Inferior parietal cortex (tissue), 1 donor: ENCODE measurements around the gene AFF2.

Experiments
- DNase-seq: peaks from one replicate; pipeline ENCODE4 v3.0.0-alpha.2; 2016; ENCODE audit errors: extremely low spot score

Gene AFF2

GRCh38 chrX:148723551-148723950, 223.1 kb downstream of the AFF2 start:
- no peak for DNase-seq

DNA sequence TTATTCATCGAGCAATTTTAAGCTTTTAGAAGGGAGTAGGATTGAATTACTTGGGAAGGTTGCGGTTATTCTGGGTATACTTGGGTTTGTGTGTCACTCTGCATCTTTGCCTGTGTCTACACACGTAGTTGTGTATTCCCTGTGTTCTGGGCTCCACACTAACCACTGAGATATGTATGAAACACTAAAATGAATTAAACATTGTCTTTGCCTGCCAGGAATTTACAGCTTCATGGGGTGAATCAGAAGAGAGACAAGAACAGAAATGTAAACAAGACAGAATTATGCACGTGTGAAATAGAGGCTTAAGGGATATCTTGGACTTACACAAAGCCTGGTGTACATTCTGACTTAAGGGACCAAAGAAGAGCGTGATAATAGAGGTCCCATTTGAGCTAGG, 228.5 kb downstream of the AFF2 start:
- no peak for DNase-seq

DNA sequence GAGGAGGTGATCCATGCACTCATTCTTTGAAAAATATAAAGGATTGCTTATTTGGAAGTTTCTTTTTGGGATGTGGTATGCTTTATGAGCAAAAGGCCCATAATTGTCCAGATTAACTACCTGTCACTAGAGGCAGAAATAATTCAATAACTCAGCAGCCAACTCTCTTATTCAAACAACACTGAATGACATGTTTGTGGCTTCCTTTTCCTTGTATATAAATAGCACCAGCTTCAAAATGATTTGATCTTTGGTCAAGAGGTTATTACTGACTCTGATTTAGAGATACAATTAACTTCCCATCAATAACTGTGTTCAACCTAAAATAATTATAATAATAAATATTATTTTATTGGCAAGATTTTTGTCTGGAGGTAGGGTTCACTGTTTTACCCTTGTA, 232.3 kb downstream of the AFF2 start:
- DNase-seq, result no peak

GRCh38 chrX:148741441-148741840, 241.0 kb downstream of the AFF2 start:
- no peak for DNase-seq

DNA sequence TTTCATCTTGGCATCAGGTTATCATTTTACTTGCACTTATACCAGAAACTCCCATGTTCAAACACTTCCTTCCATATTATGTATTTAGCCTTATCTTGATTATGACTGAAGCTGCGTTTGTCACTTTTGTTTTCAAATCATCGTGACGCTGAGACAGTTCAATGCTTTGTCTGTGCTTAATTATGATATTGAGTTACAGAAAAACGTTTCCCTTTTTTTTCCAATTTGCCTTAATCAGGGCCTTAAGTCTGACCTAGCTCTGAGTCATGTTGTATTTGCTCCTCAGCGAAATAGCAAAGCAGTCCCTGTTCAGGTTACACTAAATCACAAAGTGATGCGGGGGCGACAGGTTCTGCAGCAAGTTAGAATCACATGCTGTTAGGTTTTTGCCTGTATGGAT, 254.7 kb downstream of the AFF2 start:
- no peak for DNase-seq

GRCh38 chrX:148763896-148764295, 263.5 kb downstream of the AFF2 start:
- DNase-seq, result no peak

DNA sequence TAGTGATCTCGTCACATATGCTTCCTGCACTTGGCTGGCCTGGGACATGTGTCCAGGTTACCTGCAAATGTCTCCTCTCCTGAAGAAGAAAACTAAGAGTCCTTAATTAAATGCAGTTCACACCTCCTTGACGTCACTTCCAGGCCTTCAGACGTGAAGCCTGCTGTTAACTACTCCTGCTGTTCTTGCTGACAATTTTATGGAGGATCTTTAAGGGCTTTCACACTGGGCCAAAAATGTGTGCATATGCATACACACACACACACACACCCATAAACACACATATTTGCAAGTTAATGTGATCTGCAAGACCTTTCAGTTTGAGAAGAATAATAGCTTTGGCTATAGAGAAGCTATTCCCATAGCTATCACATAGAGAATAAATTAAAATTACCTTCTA, 267.9 kb downstream of the AFF2 start:
- no peak for DNase-seq

- no peak for DNase-seq
These were observed 271.0 kb downstream of the AFF2 start for GRCh38 chrX:148771440-148771839.

DNA sequence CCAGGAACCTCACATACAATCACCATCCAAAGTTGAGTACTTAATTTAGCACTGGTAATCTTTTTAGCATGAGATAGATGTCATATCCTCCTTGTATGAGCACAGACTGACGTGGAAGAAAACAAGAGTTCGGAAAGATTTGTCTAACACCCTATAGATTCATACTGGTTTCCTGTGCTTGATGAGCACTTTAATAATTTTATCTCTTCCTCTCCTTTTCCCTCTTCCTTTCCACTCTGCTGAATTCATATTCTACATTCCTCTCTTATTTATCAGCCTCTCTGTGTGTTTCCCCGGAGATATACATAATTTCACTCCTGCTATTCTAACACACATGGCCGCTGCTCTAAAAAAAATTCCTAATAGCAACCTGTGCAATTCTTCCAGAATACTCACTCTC, 273.9 kb downstream of the AFF2 start:
- DNase-seq, result no peak

DNA sequence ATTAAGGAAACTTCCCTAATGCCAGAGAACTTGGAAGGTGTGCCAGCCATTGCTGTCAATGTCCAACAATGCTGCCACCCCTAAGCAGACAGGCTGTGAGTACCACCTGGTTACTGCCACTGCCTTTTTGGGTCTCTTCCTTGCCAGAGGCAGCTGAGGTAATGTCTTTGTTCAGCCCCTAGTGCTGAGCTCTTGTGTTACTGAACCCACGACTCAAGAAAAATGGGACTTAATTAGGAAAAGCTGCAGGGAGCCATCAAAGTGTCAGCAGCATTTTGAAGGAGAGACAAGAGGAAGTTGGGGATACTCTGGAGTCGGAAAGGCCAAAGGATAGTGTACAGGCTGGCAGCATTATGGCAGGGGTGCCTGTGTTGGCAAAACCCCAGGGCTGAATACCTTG, 283.7 kb downstream of the AFF2 start:
- no peak for DNase-seq

- no peak for DNase-seq
These were observed 284.4 kb downstream of the AFF2 start for GRCh38 chrX:148784856-148785255.

DNA sequence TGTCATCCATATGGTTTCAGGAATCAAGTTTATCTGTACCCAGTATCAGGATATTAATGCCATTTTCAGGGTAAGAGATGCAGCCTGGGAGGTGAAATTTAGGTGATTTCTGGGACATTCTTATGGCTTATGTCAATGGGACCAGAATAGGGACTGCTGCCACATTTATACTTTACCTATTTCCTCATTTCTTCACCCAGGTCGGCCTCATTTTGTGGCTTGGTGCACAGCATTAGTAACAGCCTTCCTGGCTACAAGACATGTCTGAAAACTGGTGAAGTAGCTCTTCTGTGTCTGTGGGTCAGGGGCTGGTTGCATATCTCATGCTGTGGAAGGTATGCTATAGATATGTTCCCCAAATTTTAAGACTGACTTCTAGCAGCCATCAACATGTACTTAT, 284.8 kb downstream of the AFF2 start:
- DNase-seq, result no peak

DNA sequence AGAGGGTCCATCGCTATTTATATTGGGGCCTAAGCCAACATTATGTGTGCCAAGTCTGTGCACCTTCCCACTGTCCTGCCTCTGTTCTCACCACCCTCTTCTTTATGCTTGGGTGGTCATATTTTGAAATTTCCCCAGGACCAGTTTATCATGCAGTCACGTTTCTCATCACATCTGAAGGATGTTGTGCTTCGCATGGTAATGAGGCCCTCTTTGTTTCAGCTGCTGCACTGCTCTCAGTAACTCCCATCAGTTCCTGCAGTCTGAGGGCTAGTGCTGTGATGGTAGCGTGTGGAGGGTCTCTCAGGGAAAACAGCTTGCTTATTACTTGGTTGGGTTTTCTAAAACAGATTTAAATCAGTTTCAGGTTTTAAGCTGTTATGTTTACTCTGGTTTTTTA, 288.0 kb downstream of the AFF2 start:
- no peak for DNase-seq

- DNase-seq, result no peak
These were observed 293.9 kb downstream of the AFF2 start for GRCh38 chrX:148794350-148794749.

DNA sequence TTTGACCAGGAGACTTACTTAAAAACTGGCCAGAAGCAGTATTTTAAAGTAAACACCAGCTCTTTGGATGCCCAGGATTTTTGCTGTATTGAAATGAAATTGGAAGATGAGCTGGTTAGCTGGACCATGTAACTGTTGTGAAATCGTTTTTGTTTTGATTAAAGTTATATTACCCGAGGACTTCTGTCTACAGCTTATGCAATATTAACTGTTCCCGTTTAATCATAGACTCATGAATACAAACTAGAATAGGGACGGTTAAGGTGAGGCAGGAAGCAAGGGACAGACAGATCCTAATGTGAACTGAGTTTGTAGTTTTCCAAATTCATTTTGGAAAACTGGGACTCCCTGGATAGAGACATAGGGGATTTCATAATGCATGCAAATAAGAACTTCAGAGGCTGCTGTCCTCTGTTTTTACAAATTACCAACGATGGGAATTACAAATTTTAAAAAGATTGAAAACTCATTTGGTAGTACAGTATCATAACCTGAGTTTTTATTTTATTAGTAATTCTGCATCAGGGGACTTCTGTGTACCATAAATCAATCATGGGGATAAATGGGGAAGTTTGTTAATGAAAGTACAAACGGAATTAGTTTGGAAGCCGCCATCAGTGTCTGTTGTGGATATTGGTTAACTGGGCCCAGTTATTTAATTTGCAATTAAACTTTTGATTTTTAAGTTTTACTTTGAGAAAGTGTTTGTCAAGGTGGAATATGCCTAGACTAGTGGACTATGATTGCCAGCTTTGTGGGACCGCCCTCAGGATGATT, 304.4 kb downstream of the AFF2 start:
- DNase-seq, result no peak

DNA sequence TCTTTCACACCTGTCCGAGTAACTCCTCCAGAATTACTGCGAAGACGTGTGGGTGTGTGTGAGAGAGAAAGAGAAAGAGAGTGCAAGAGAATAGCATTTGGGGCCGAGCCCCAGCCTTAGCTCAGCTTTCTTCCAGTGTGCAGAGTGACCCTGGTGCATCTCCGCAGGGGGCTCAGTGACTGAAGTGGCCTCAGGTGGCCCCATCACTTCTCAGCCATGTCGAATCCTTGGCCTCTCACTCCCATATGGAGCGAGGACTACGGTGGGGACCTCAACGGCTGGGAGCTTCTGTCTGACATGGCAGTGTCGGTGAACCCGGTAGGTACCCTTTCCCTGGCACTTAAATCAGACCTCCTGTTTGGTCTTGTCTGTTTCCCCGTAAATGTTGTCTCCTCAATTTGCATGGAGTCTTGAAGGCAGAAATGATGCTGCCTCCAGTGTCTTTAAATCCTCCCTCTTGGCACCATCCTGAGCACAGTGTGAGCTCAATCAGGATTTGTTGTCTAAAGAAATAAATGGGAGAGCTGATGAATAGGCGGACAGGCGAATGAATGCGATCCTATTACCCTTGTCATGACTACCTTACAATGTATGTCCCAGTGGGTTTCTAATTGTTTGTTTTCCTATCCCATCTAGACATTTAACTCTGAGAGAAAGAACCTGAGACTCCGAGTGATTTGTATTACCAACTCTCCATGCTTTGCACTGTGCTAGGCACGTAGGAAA, 305.9 kb downstream of the AFF2 start:
- DNase-seq, result no peak

GRCh38 chrX:148808833-148809232, 308.4 kb downstream of the AFF2 start:
- no peak for DNase-seq

GRCh38 chrX:148811236-148811635, 310.8 kb downstream of the AFF2 start:
- no peak for DNase-seq

GRCh38 chrX:148813422-148813821, 313.0 kb downstream of the AFF2 start:
- no peak for DNase-seq

- no peak for DNase-seq
These were observed 313.6 kb downstream of the AFF2 start for GRCh38 chrX:148813967-148814366.

DNA sequence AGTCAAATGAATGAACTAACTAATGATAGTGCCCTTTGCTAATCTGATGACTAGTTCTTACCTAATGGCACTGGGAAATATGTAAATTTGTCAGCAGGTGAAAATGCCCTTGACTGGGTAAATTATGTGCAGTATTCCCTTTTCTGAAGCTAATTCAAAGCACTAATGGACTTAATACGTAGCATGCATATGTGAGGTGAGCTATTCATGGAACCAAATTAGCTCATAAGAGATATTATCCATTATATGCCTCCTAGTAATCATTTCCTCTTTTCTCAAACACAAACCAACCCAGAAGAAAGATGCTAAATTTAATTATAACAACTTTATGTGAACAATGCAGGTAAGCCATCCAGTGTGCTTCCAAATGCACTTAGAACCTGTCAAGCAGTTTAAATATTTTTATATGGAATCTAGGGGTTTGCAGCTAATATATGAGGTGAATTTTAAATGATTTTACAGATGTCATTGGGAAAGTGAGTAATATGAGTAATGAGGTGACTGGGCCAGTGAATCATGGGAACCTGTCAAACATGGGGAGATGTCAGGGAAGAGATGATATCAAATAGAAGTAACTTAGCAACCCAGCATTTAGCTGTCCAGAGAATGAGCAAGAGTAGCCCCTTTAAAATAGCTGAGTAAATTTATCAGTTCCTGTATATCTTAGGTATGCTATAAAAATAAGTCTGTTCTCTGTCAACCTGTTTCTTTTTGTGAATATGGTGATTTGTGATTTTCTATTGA, 315.0 kb downstream of the AFF2 start:
- no peak for DNase-seq

- DNase-seq, result no peak
These were observed 323.6 kb downstream of the AFF2 start for GRCh38 chrX:148823986-148824385.

GRCh38 chrX:148825696-148826095, 325.3 kb downstream of the AFF2 start:
- no peak for DNase-seq
